Dermis microvascular lymphatic vessel endothelial cell (primary cell): ENCODE results near the gene HIC1. TPM values are rescaled to one million over a fixed set of nuclear protein-coding genes. Genes with fewer than 3 reads are reported as not detected.

Source experiments
- DNase-seq, 2 donors: peaks; one replicate each; pipeline versions ENCODE4 v3.0.0 to v3.0.0-alpha.2; 2010; ENCODE audit warnings: low read depth in 2 of 2
- total RNA-seq: library from RNA; depleted of rRNA; stranded (reverse); fragments of >200 nt; gene quantifications from 2 replicates; pipeline ENCODE4 v1.2.1, GENCODE V29; 2014

HIC1 gene
- total RNA-seq, 1 donor from 2014 or later, result 37.4 TPM

DNA sequence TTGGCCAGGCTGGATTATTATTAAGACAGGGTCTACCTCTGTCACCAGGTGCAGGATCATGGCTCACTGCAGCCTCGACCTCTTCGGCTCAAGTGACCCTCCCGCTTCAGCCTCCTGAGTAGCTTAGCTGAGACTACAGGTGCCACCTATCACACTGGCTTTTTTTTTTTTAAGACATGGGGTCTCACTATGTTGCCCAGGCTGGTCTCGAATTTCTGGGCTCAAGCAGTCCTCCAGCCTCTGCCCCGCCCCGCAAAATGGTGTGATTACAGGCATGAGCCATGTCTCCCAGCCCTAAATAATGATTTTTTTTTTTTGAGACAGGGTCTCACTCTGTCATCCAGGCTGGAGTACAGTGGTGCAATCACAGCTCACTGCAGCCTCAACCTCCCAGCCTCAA is 7.3 kb upstream of the HIC1 start:
- DNase-seq, result no peak

DNA sequence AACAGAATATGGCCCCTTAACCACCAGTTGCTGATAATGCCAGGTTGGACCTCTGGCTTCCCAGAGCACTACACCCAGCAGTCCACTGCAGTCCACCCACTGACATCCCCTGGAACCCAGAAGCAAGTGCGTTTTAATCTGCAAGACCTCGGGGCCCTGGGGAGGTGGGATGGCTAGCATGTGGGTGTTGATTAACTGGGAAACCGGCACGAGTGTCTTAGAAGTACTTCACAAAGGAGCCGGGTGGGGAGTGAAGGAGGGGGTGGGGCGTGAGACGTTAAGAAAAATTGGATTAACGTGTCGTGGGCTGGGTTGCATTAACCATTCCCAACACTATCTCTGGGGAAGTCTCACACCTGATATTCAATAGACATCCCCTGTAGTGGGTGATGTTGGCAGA is 6.1 kb upstream of the HIC1 start:
- DNase-seq, result no peak

DNA sequence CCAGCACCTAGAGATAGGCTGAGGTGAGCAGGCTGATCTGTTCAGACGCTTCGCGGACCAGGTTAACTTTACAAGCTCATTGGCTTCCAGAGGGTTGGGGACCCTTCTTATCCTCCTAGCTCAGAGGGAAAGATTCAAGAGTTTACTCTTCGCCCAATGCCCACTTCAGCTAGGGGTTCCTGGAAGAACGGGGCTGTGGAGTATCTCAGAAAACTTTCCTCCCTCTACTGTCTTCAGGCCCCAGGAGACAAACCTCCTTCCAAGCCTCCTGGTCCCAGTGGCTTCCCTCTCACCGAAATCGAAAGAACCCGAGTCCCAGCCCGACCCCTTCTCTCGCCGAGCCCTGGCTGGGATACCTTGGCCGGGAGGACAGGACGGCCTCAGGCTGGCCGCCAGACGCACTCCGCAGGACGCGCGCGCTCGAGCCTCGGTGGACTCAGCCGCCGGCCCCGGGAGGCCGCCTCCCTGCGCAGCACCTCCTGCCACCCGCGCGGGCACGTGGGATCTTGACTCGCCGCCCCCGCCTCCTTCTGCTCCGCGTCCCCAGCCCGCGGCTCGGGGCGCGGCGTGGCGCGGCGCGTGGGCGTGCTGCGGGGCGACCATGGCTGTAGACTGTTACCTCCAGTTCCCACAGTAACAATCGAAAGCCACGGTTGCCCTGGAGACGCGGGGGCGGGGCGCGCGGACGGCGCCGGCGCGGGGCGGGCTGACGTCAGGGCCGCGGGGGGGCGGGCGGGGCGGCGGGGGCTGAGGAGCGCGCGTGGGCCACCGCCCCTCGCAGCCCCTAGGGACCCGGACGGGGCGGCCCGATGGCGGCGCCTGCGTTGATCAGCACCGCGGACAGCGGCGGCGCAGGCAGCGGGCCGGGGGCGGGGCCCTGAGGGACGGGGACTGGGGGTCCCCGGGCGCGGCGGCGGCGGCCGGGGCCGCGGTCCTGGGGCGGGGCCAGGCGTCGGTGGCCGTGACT is 5.3 kb upstream of the HIC1 start:
- DNase-seq, result peak in 1 of 2 donors; percentile 85

DNA sequence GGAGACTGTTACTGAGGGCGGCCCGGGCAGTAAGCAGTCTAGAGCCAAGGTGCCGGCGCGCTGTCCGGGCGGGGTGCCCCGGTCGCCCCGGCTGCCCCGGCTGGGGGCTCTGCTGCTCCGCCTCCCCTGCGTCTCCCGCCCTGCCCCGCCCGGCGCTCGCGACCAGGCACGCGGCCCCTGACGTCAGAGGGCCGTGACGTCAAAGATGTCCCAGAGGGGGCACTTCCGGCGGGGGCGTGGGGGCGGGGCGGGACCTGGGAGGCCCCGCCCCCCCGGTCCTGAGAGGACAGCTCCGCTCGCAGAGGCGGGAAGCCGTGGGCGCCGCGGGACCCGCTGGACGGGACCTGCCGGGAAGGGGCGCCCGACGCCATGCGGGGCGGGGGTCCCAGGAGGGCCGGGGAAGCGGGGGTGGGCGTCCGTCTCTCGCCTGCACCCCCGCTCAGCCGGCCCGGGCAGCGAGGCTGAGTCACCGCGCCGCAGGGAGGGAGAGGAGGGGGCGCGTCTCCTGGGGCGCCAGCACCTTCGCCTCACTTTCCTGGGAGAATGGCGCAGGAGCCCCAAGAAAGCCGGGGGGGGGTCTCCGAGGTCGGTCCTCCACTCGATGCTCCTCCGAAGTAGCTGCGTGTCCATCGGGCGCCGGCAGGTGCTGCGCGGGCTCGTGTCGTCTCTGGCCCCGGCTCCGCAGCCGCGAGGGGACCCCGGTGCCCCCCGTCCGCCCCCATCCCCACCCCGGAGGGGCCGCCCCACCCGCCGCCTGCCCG is 4.4 kb upstream of the HIC1 start:
- peak in 1 of 2 donors; percentile 66 for DNase-seq

DNA sequence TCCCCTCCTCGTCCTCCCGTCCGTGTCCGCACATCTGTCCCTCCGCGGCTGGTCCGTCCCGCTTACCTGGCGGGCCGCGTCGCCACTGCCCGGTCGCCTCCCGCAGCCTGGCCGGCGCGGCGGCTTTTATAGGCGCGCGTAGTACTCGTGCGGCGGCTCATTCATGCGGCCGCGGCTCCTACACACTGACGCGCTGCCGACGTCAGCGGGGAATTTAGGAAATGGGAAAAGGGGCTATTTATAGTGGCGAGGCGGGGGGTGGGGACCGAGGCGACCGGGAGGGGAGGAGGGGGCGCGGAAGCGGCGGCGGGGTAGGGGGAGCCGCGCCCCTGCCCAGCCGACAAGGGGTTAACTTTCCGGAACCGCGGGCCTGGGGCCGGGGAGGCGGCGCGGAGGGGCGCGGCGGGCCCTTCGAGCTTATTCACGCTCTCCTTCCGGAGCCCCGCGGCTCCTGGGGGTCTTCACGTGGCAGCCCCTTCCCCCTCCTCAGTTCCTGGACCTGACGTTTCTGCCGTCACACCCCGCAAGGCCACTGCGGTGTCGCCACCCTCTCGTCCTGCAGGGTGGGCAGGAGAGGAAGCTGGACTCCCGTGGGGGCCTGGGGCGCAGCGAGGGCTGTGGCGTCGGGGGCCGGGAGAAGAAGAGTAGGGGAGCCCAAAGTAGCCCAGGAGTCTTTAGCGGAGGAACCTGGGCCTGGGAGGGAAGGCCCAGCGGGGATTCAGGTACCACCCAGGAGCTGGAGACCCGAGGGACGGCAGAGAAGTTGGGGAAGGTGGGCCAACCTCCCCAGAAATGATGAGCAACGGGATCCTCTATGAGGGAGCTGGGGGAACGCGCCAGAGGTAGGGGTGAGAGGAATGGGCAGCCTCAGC is 3.6 kb upstream of the HIC1 start:
- peak in 1 of 2 donors; percentile 53 for DNase-seq

DNA sequence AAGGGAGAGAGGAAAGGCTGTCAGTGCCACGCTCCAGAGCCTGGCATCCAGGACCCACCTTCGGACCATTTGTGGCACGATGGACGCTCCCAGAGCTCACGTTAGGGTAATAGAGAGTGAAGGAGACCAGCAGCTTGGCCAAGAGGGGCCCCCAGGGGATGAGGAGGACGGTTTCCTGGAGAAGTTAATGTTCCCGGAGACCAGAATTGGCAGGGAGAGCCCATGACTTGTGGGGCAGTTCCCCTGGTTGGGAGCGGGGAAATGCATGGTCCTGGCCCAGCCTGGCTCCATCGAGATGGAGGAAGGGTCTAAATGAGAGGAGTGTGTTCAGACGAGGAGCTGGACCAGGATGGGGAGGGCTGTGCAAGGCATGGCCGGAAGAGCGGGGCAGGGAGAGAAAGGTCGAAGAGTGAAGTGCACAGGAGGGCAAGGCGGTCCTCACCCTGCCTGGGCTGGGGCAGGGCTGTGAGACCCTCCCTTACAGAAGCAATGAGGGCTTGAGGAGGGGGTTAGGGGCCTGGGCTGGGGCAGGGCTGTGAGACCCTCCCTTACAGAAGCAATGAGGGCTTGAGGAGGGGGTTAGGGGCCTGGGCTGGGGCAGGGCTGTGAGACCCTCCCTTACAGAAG is 2.9 kb upstream of the HIC1 start:
- no peak for DNase-seq

DNA sequence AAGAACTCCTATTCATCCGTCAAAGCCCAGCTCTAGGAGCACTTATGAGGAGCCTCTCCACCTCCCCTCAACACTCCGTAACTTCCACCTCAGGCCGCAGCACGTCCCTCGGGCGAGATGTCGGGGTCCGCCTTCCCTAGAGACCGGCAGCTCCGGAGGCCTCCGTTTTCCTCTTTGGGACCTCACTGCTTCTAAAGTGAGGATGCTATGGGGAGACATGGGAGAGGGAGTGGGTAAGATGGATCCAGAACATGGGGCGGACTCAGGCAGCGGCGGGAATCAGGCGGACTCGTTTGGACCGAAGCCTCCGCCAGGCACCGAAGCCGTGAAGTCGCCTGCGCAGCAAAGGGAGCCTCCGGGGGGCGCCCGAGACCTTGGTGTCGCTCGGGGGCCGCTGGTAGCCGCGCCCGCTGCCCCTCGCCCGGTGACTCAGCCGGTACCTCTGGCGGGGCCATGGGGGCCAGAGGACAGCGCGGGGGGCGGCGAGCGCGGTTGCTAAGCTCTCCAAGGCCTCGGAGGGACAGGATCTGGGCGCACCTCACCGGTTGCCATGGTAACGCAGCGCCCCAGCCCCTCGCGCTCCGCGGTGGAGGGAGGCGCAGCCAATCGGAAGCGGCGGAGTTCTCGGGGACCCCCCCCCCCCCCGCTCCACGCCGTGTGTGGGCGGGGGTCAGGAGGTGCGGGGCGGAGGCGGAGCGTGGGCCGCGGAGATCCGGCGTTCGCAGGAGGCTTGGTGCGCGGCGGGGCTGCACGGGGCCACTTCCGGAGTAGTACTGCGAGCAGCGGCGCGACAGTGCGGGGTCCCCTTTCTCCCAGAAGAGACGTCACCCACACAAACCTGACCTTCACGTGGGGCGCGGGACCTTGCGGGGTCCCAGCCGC is 1.3 kb upstream of the HIC1 start:
- DNase-seq, result peak in 1 of 2 donors; percentile 86

DNA sequence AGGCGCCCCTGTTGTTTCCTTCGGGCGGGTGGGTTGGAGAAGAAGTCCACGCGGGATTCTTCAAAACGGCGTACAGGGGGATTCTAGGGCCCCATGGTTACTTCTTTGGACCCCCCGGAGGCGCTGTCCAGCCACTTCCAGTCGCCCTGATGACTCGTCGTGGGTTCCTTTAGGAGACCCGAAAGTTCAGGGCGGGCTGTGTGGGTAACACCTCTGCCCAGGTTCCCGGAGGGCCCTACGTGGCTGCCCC is 716 bp upstream of the HIC1 start:
- DNase-seq, result no peak

DNA sequence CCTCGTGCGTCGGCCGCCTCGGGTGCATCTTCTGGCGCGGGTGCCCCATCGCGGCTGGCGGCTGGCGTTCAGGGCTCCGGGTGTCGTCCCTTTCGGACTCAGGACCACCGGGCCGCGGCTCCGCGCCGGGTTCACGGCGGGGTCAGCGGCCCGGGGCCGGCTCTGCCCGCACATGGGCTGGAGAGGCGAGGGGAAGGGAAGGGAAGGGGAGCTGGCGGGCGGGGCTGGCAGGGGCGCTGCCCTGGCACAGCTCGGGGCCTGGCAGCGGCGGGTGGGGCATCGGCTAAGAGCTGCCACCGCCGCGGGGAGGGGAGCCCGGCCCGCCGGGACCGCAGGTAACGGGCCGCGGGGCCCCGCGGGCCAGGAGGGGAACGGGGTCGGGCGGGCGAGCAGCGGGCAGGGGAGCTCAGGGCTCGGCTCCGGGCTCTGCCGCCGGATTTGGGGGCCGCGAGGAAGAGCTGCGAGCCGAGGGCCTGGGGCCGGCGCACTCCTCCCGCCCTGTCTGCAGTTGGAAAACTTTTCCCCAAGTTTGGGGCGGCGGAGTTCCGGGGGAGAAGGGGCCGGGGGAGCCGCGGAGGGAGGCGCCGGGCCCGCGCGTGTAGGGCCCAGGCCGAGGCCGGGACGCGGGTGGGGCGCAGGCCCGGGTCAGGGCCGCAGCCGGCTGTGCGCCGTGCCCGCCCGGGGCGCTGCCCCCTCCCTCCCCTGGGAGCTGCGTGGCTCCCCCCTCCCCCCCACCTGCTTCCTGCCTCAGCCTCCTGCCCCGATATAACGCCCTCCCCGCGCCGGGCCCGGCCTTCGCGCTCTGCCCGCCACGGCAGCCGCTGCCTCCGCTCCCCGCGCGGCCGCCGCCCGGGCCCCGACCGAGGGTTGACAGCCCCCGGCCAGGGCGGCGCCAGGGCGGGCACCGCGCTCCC is 646 bp downstream of the HIC1 start:
- peak in 1 of 2 donors; percentile 60 for DNase-seq

DNA sequence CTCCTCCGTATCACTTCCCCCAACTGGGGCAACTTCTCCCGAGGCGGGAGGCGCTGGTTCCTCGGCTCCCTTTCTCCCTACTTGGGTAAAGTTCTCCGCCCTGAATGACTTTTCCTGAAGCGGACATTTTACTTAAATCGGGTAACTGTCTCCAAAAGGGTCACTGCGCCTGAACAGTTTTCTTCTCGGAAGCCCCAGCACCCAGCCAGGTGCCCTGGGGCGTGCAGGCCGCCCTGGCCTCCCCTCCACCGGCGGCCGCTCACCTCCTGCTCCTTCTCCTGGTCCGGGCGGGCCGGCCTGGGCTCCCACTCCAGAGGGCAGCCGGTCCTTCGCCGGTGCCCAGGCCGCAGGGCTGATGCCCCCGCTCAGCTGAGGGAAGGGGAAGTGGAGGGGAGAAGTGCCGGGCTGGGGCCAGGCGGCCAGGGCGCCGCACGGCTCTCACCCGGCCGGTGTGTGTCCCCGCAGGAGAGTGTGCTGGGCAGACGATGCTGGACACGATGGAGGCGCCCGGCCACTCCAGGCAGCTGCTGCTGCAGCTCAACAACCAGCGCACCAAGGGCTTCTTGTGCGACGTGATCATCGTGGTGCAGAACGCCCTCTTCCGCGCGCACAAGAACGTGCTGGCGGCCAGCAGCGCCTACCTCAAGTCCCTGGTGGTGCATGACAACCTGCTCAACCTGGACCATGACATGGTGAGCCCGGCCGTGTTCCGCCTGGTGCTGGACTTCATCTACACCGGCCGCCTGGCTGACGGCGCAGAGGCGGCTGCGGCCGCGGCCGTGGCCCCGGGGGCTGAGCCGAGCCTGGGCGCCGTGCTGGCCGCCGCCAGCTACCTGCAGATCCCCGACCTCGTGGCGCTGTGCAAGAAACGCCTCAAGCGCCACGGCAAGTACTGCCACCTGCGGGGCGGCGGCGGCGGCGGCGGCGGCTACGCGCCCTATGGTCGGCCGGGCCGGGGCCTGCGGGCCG is 1.6 kb downstream of the HIC1 start:
- peak in 1 of 2 donors; percentile 45 for DNase-seq

DNA sequence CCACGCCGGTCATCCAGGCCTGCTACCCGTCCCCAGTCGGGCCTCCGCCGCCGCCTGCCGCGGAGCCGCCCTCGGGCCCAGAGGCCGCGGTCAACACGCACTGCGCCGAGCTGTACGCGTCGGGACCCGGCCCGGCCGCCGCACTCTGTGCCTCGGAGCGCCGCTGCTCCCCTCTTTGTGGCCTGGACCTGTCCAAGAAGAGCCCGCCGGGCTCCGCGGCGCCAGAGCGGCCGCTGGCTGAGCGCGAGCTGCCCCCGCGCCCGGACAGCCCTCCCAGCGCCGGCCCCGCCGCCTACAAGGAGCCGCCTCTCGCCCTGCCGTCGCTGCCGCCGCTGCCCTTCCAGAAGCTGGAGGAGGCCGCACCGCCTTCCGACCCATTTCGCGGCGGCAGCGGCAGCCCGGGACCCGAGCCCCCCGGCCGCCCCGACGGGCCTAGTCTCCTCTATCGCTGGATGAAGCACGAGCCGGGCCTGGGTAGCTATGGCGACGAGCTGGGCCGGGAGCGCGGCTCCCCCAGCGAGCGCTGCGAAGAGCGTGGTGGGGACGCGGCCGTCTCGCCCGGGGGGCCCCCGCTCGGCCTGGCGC is 2.4 kb downstream of the HIC1 start:
- no peak for DNase-seq

DNA sequence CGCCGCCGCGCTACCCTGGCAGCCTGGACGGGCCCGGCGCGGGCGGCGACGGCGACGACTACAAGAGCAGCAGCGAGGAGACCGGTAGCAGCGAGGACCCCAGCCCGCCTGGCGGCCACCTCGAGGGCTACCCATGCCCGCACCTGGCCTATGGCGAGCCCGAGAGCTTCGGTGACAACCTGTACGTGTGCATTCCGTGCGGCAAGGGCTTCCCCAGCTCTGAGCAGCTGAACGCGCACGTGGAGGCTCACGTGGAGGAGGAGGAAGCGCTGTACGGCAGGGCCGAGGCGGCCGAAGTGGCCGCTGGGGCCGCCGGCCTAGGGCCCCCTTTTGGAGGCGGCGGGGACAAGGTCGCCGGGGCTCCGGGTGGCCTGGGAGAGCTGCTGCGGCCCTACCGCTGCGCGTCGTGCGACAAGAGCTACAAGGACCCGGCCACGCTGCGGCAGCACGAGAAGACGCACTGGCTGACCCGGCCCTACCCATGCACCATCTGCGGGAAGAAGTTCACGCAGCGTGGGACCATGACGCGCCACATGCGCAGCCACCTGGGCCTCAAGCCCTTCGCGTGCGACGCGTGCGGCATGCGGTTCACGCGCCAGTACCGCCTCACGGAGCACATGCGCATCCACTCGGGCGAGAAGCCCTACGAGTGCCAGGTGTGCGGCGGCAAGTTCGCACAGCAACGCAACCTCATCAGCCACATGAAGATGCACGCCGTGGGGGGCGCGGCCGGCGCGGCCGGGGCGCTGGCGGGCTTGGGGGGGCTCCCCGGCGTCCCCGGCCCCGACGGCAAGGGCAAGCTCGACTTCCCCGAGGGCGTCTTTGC is 3.1 kb downstream of the HIC1 start:
- no peak for DNase-seq

DNA sequence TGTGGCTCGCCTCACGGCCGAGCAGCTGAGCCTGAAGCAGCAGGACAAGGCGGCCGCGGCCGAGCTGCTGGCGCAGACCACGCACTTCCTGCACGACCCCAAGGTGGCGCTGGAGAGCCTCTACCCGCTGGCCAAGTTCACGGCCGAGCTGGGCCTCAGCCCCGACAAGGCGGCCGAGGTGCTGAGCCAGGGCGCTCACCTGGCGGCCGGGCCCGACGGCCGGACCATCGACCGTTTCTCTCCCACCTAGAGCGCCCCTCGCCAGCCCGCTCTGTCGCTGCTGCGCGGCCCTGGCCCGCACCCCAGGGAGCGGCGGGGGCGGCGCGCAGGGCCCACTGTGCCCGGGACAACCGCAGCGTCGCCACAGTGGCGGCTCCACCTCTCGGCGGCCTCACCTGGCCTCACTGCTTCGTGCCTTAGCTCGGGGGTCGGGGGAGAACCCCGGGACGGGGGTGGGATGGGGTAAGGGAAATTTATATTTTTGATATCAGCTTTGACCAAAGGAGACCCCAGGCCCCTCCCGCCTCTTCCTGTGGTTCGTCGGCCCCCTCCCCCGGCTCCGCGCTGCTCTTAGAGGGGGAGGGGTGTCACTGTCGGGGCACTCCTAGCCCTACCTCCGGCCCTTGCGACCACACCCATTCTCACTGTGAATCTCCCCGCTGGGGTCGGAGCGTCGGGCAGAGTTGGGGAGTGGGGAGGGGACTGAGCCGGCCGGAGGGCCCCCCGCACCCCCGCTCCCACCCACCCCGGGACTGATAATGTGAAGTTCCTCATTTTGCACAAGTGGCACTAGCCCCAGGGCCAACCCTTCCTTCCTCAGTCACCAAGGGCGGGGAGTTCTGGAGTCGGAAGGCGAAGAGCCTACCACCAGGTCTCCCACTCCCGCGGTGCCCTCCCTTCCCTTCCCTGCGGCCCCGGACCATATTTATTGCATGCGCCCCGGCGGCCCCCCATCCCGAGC is 4.0 kb downstream of the HIC1 start:
- DNase-seq, result peak in 1 of 2 donors; percentile 45

DNA sequence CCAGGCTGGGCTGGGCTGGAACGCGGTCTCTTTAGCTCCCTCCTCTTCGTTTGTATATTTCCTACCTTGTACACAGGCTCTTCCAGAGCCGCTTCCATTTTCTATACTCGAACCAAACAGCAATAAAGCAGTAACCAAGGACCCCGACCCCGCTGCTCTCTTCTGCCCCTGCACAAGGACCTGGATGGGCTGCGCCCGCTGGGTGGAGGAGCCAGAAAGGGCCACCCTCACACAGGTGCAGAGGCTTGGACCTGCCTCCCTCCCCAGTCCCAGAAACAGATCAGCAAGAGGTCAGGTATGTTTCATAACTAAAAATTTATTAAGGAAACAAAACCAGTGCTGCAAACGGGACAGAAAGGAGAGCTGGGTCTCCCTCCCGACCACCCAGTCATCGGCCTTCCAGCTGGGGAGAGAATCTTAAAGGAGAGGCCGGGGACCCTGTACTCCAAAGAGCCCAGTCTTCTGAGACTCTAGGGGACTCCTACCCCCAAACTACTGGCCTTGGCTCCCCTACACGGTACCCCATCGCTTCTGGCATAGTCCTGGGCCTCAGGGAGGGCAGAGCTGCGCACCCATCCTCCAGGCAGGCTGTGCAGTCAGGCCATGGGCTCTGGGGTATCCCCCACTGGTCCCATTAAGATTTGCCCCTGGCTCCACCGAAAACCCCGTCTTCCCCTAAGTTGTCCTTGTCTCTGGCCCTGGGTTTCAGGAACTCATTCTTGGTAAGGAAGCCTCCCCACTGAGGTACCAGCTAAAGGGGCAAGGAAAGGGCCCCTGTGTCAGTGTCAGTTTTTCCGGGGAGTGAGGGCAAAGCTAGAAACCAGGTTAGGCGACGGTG is 4.9 kb downstream of the HIC1 start:
- no peak for DNase-seq

DNA sequence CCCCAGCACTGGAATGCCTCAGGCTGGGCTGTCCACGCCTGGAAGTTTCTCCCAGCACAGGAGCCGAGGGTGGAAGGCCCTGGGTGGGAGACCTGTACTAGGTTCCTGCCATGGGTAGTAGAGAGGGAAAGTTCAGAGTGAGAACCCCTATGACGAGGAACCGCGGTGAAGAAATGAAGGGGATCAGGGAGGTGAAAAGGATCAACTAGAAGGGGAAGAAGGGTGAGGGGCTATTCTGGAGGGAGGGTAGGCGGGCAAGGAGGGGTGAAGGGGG is 5.4 kb downstream of the HIC1 start:
- no peak for DNase-seq
